B cell (primary cell): ENCODE results near the gene CCDC179. TPM values are rescaled to one million over a fixed set of nuclear protein-coding genes. Genes with fewer than 3 reads are reported as not detected.

Experiments used
- ATAC-seq: fragments of 200-7000 bp; cut with Tn5 transposase; one replicate; pipeline ENCODE4 v1.10.0; 2021; ENCODE audit warnings: low read depth, mild to moderate bottlenecking, moderate number of reproducible peaks, moderate library complexity
- CTCF ChIA-PET: fragments of 350-600 bp; sonication (Branson Sonifier 250); formaldehyde crosslinking; loops from one replicate; lab custom pipeline; 2021; ENCODE audit warnings: antibody characterized with exemption, inconsistent platforms; lab: Charles Lee
- POLR2A ChIA-PET: fragments of 350-600 bp; sonication (Branson Sonifier 250); formaldehyde crosslinking; loops from one replicate; lab custom pipeline; 2021; ENCODE audit warnings: antibody characterized with exemption; lab: Charles Lee
- DNase-seq: peaks from one replicate; pipeline ENCODE4 v3.0.0; 2013
- H2AFZ ChIP-seq: 2 replicates; pipeline ENCODE4 v1.6.1; 2012; ENCODE audit warnings: mild to moderate bottlenecking, low read depth, low read length; ENCODE audit not compliant: insufficient read depth, poor library complexity, severe bottlenecking
- H3K27ac ChIP-seq, 2 donors: 1 replicate in 1 of 2; 2 replicates in 1 of 2; pipeline ENCODE4 v1.5.1; 2012 to 2013; ENCODE audit warnings: low read length in 2 of 2, mild to moderate bottlenecking in 2 of 2, moderate library complexity in 1 of 2
- H3K27me3 ChIP-seq, 4 experiments: fragments of 200-600 bp in 1 of 4; sonication (generic) in 1 of 4; replicated peaks in 1 of 4; 1 replicate in 2 of 4; 2 replicates in 2 of 4; pipeline versions ENCODE4 v1.6.1 to v1.7.0; 2013 to 2016; ENCODE audit warnings: low read length in 3 of 4, mild to moderate bottlenecking in 2 of 4, mixed read lengths in 1 of 4, moderate library complexity in 1 of 4; ENCODE audit not compliant: insufficient read depth in 4 of 4, control insufficient read depth in 3 of 4; ENCODE audit errors: control extremely low read depth in 1 of 4
- H3K36me3 ChIP-seq, 2 experiments: replicated peaks in 1 of 2; 1 replicate in 1 of 2; 2 replicates in 1 of 2; pipeline versions ENCODE4 v1.6.1 to v1.7.1; 2013; ENCODE audit warnings: low read length in 1 of 2; ENCODE audit not compliant: insufficient read depth in 2 of 2, control insufficient read depth in 1 of 2; ENCODE audit errors: control extremely low read depth in 1 of 2, extremely low read depth in 1 of 2
- H3K4me1 ChIP-seq, 2 donors: fragments of 200-600 bp in 1 of 2; sonication (generic) in 1 of 2; 1 replicate in 1 of 2; 2 replicates in 1 of 2; pipeline versions ENCODE4 v1.5.1 to v1.6.1; 2013 to 2017; ENCODE audit warnings: low read length in 2 of 2; ENCODE audit not compliant: control insufficient read depth in 2 of 2, insufficient read depth in 2 of 2
- H3K4me2 ChIP-seq: replicated peaks from 2 replicates; pipeline ENCODE3; 2012; ENCODE audit warnings: mild to moderate bottlenecking, low read depth, low read length; ENCODE audit not compliant: poor library complexity, severe bottlenecking
- H3K4me3 ChIP-seq, 5 experiments: fragments of 200-600 bp in 1 of 5; sonication (generic) in 1 of 5; 1 replicate in 3 of 5; 2 replicates in 2 of 5; pipeline versions ENCODE4 v1.5.1 to v1.7.0; 2011 to 2016; ENCODE audit warnings: low read length in 4 of 5, mild to moderate bottlenecking in 4 of 5, low read depth in 2 of 5, control low read depth in 1 of 5, moderate library complexity in 1 of 5; ENCODE audit not compliant: insufficient read depth in 1 of 5; ENCODE audit errors: control extremely low read depth in 1 of 5, extremely low read depth in 1 of 5
- H3K79me2 ChIP-seq: fragments of 200-600 bp; sonication (generic); one replicate; pipeline ENCODE4 v1.6.0; 2016; ENCODE audit warnings: low read length; ENCODE audit not compliant: control insufficient read depth, insufficient read depth
- H3K9ac ChIP-seq: fragments of 200-600 bp; sonication (generic); 2 replicates; pipeline ENCODE4 v1.6.1; 2017; ENCODE audit warnings: mild to moderate bottlenecking, low read length, moderate library complexity
- H3K9me3 ChIP-seq, 3 donors: one replicate each; pipeline versions ENCODE4 v1.6.1 to v1.7.1; 2013; ENCODE audit warnings: low read length in 2 of 3; ENCODE audit not compliant: control insufficient read depth in 2 of 3, insufficient read depth in 1 of 3; ENCODE audit errors: control extremely low read depth in 1 of 3
- H4K20me1 ChIP-seq: 2 replicates; pipeline ENCODE4 v1.6.0; 2012; ENCODE audit warnings: mild to moderate bottlenecking, low read length; ENCODE audit not compliant: insufficient read depth, control insufficient read depth, poor library complexity, severe bottlenecking
- H3K27ac Mint-ChIP-seq: one replicate; pipeline ENCODE4 v1.8.0; 2021; ENCODE audit warnings: mixed read lengths
- H3K27me3 Mint-ChIP-seq: one replicate; pipeline ENCODE4 v1.8.0; 2021; ENCODE audit warnings: mixed read lengths
- H3K4me1 Mint-ChIP-seq: one replicate; pipeline ENCODE4 v1.8.0; 2021; ENCODE audit warnings: mixed read lengths
- H3K4me3 Mint-ChIP-seq: one replicate; pipeline ENCODE4 v1.8.0; 2021; ENCODE audit warnings: mixed read lengths
- H3K9me3 Mint-ChIP-seq: one replicate; pipeline ENCODE4 v1.8.0; 2022; ENCODE audit warnings: mixed read lengths; ENCODE audit not compliant: insufficient read depth
- EZH2 ChIP-seq: IDR thresholded peaks from 2 replicates; pipeline ENCODE4 v1.6.1; 2012; ENCODE audit warnings: borderline replicate concordance, low read depth, mild to moderate bottlenecking, moderate library complexity, low read length; ENCODE audit not compliant: insufficient read depth, poor library complexity, severe bottlenecking
- intact Hi-C: fragments of 100-400 bp; cut with micrococcal nuclease; formaldehyde crosslinking; loops from one replicate; pipeline ENCODE4 v1.10.0; 2022
- polyA plus RNA-seq: library from polyadenylated mRNA; depleted of rRNA; stranded (reverse); fragments of >200 nt; gene quantifications from 2 replicates; pipeline ENCODE4 v1.2.3, GENCODE V29; 2012
- total RNA-seq, 2 donors: library from RNA; stranded (reverse); fragments of 120-200 nt in 1 of 2; gene quantifications; 1 replicate in 1 of 2; 2 replicates in 1 of 2; pipeline versions ENCODE4 v1.2.3 to v1.2.4, GENCODE V29; 2013 to 2022
- TF ChIP-seq, protein P1 (sequence below): fragments of 200-600 bp; IDR thresholded peaks from one replicate; pipeline ENCODE4 v1.8.0; 2022; ENCODE audit warnings: antibody characterized with exemption, mild to moderate bottlenecking

The CCDC179 gene
- total and polyA plus RNA-seq, 2 donors (not counting 1 experiment from before 2014, with no cell fraction given) = not detected

DNA sequence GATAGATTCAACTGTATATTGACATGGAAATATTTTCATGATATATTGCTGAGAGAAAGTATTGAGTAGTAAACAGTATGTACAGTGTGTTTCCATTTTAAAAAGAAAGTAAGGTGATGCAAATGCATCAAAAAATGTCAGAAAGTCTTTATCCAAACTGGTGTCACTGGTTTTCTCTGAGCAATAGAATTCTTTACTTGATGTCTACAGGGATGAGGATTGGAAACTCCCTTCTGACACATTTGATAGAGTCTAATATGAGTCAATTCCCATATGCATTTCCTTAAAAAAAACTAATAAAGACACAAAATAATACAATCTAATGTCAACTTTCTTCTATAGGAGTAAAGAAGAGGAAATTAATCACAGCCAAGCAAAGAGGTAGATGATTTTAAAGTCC lies 18.3 kb upstream of the CCDC179 start:
- POLR2A ChIA-PET = no interaction called here
- no peak overlapping the region for H3K27ac ChIP-seq
- Mint-ChIP-seq H3K27ac (no peak overlapping the region), H3K4me1 (no peaks in the 10 kb centered on the region), H3K27me3 (peaks cover 3% of the 10 kb centered on the region), H3K4me3 (no peak overlapping the region), H3K9me3 (no peaks in the 10 kb centered on the region)
- no peaks in the 10 kb centered on the region for H3K4me1 ChIP-seq
- intact Hi-C loops = no loop called here
- no peak overlapping the region for H3K4me2 ChIP-seq
- no peak overlapping the region for H2AFZ ChIP-seq
- H3K4me3 ChIP-seq = no peak overlapping the region
- TF ChIP-seq, protein P1, sequence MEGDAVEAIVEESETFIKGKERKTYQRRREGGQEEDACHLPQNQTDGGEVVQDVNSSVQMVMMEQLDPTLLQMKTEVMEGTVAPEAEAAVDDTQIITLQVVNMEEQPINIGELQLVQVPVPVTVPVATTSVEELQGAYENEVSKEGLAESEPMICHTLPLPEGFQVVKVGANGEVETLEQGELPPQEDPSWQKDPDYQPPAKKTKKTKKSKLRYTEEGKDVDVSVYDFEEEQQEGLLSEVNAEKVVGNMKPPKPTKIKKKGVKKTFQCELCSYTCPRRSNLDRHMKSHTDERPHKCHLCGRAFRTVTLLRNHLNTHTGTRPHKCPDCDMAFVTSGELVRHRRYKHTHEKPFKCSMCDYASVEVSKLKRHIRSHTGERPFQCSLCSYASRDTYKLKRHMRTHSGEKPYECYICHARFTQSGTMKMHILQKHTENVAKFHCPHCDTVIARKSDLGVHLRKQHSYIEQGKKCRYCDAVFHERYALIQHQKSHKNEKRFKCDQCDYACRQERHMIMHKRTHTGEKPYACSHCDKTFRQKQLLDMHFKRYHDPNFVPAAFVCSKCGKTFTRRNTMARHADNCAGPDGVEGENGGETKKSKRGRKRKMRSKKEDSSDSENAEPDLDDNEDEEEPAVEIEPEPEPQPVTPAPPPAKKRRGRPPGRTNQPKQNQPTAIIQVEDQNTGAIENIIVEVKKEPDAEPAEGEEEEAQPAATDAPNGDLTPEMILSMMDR = no peak
- TF ChIP-seq EZH2 = no peak
- no peaks in the 10 kb centered on the region for H3K79me2 ChIP-seq
- ATAC-seq = no peak
- H3K36me3 ChIP-seq = no peaks in the 10 kb centered on the region
- H4K20me1 ChIP-seq = no peaks in the 10 kb centered on the region
- H3K9ac ChIP-seq = no peak overlapping the region
- no peaks in the 10 kb centered on the region for H3K9me3 ChIP-seq
- CTCF ChIA-PET = interaction anchor here (0.9 to 3.1 kb wide), 3 partner anchors 12 to 91 kb away, joined by 3 to 10 read pairs (median 4); partner anchors contain the start of gene SVIP
- no peak for DNase-seq
- no peaks in the 10 kb centered on the region for H3K27me3 ChIP-seq

DNA sequence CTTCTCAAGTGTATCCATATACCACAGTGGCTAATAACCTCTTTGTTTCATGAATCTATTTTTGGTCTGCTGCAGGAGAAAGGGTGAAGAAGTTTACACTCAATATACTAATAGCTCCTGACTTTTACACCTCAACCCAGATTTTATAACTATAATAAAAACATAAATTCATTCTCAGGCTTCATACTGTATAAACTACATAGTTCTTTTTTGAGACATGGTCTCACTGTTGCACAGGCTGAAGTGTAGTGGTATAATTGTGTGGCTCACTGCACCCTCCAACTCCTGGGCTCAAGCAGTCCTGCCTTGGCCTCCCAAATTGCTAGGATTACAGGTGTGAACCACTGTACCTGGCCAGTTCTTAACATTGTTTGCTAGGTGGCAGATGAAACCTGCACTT lies 17.8 kb upstream of the CCDC179 start:
- Histone ChIP-seq H3K27ac (no peak overlapping the region), H3K9ac (no peak overlapping the region), H3K9me3 (no peaks in the 10 kb centered on the region), H2AFZ (no peak overlapping the region), H4K20me1 (no peaks in the 10 kb centered on the region), H3K4me2 (no peak overlapping the region), H3K4me3 (no peak overlapping the region), H3K36me3 (no peaks in the 10 kb centered on the region), H3K4me1 (no peaks in the 10 kb centered on the region), H3K79me2 (no peaks in the 10 kb centered on the region), H3K27me3 (no peaks in the 10 kb centered on the region)
- DNase-seq = no peak
- no peaks in the 10 kb centered on the region for H3K4me1 Mint-ChIP-seq
- intact Hi-C loops = no loop called here
- peaks cover 3% of the 10 kb centered on the region for H3K27me3 Mint-ChIP-seq
- no peak overlapping the region for H3K4me3 Mint-ChIP-seq
- no peaks in the 10 kb centered on the region for H3K9me3 Mint-ChIP-seq
- POLR2A ChIA-PET = no interaction called here
- no peak for ATAC-seq
- TF ChIP-seq, protein P1 = no peak
- no peak for TF ChIP-seq EZH2
- CTCF ChIA-PET = interaction anchor here (0.9 to 3.1 kb wide), 4 partner anchors 12 to 90 kb away, joined by 3 to 10 read pairs (median 6); partner anchors contain the start of gene SVIP
- H3K27ac Mint-ChIP-seq = no peak overlapping the region
